A549 (cell line): ENCODE results near the gene HEXD. TPM values are rescaled to one million over a fixed set of nuclear protein-coding genes. Genes with fewer than 3 reads are reported as not detected.
"Not testable (repeated sequence)": the region's sequence is repeated elsewhere in the genome, so short reads cannot be mapped to it uniquely, and the experiment has no call there.

Experiments used
- ATAC-seq, 2 experiments: fragments of 200-7000 bp in 1 of 2; fragments of >200 bp in 1 of 2; cut with Nextera tagmentation in 1 of 2; cut with Tn5 transposase in 1 of 2; 3 replicates each; pipeline versions ENCODE4 v1.8.0 to v1.9.1; 2018 to 2020; ENCODE audit warnings: mild to moderate bottlenecking in 1 of 2, moderate library complexity in 1 of 2
- CTCF ChIA-PET: fragments of 300-600 bp; sonication (Branson Sonifier 250); formaldehyde crosslinking; extraction: SDS; loops from one replicate; lab custom pipeline; 2021; ENCODE audit warnings: antibody characterized with exemption, inconsistent platforms; lab: Yijun Ruan, JAX
- POLR2A ChIA-PET: fragments of 350-600 bp; formaldehyde crosslinking; extraction: SDS; loops from one replicate; lab custom pipeline; 2021; ENCODE audit warnings: antibody characterized with exemption, inconsistent platforms; lab: Yijun Ruan, JAX
- DNase-seq, 2 experiments: peaks; one replicate each; pipeline versions ENCODE4 v3.0.0 to v3.0.0-alpha.2; 2011 to 2016; ENCODE audit warnings: low read depth in 1 of 2, low spot score in 1 of 2
- FAIRE-seq: peaks from 2 replicates; lab custom pipeline; 2011; peaks lifted over from hg19 to GRCh38; lab: Jason Lieb, UNC
- H3K27ac ChIP-seq, 2 experiments: fragments of >200 bp; sonication (Bioruptor Twin); formaldehyde crosslinking; 3 replicates each; pipeline ENCODE4 v1.5.1; 2016 to 2017
- H3K4me1 ChIP-seq: fragments of >200 bp; sonication (Bioruptor Twin); formaldehyde crosslinking; 3 replicates; pipeline ENCODE4 v1.6.1; 2016
- H3K4me2 ChIP-seq: fragments of >200 bp; sonication (Bioruptor Twin); formaldehyde crosslinking; 3 replicates; pipeline ENCODE4 v1.6.1; 2016
- H3K4me3 ChIP-seq: fragments of >200 bp; sonication (Bioruptor Twin); formaldehyde crosslinking; 3 replicates; pipeline ENCODE4 v1.5.1; 2016
- H3K9me3 ChIP-seq: fragments of >200 bp; sonication (Bioruptor Twin); formaldehyde crosslinking; 3 replicates; pipeline ENCODE4 v1.6.1; 2016
- ATOH8 ChIP-seq: fragments of 250-450 bp; sonication (Bioruptor Pico); IDR thresholded peaks from 2 replicates; pipeline ENCODE4 v1.5.0; 2020; ENCODE audit warnings: low read depth, mild to moderate bottlenecking, moderate library complexity
- CHD2 ChIP-seq: fragments of 150-350 bp; IDR thresholded peaks from 2 replicates; pipeline ENCODE4 v1.6.1; 2014; ENCODE audit warnings: low read length; ENCODE audit not compliant: partially characterized antibody
- CHD4 ChIP-seq: fragments of 200-600 bp; sonication (generic); IDR thresholded peaks from 2 replicates; pipeline ENCODE4 v1.6.1; 2016; ENCODE audit warnings: antibody characterized with exemption, mild to moderate bottlenecking, borderline replicate concordance
- ESRRA ChIP-seq: fragments of 150-350 bp; IDR thresholded peaks from 2 replicates; pipeline ENCODE4 v1.6.1; 2014; ENCODE audit warnings: mild to moderate bottlenecking, low read length, borderline replicate concordance
- FOSB ChIP-seq: fragments of 250-450 bp; sonication (Bioruptor Pico); IDR thresholded peaks from 2 replicates; pipeline ENCODE4 v1.5.0; 2020; ENCODE audit warnings: mild to moderate bottlenecking, moderate library complexity
- HEYL ChIP-seq: fragments of 250-450 bp; sonication (Bioruptor Pico); IDR thresholded peaks from 2 replicates; pipeline ENCODE4 v1.8.0; 2021; ENCODE audit warnings: mild to moderate bottlenecking, moderate library complexity
- JUN ChIP-seq, 2 experiments: fragments of >200 bp; sonication (Bioruptor Twin); formaldehyde crosslinking; IDR thresholded peaks; 2 replicates in 1 of 2; 3 replicates in 1 of 2; pipeline ENCODE4 v1.6.1; 2016 to 2017
- KDM1A ChIP-seq: fragments of 200-600 bp; sonication (generic); IDR thresholded peaks from 2 replicates; pipeline ENCODE4 v1.6.1; 2016; ENCODE audit warnings: low read depth, mild to moderate bottlenecking
- NPAS2 ChIP-seq: fragments of 250-450 bp; sonication (Bioruptor Pico); IDR thresholded peaks from 2 replicates; pipeline ENCODE4 v1.8.0; 2022; ENCODE audit warnings: mild to moderate bottlenecking, moderate library complexity, borderline replicate concordance
- POLR2A ChIP-seq: IDR thresholded peaks from 2 replicates; pipeline ENCODE4 v1.6.1; 2012; ENCODE audit warnings: mild to moderate bottlenecking, low read length
- RARB ChIP-seq: fragments of 250-450 bp; sonication (Bioruptor Pico); IDR thresholded peaks from 2 replicates; pipeline ENCODE4 v1.8.0; 2021; ENCODE audit warnings: mild to moderate bottlenecking, moderate library complexity
- SMC3 ChIP-seq: fragments of >200 bp; sonication (Bioruptor Twin); formaldehyde crosslinking; IDR thresholded peaks from 3 replicates; pipeline ENCODE4 v1.6.1; 2018; ENCODE audit warnings: inconsistent platforms
- SREBF2 ChIP-seq: fragments of 450-650 bp; IDR thresholded peaks from 2 replicates; pipeline ENCODE4 v1.6.1; 2014; ENCODE audit warnings: mild to moderate bottlenecking, moderate library complexity
- ZSCAN20 ChIP-seq: fragments of 250-450 bp; sonication (Bioruptor Pico); IDR thresholded peaks from 2 replicates; pipeline ENCODE4 v1.8.0; 2022; ENCODE audit warnings: mild to moderate bottlenecking, moderate library complexity
- WGBS: methylation state at CpG from one replicate; pipeline ENCODE4 v1.1.6; 2017; ENCODE audit errors: missing lambda C conversion rate; 5-methylcytosine and 5-hydroxymethylcytosine counted together
- polyA plus RNA-seq, 4 experiments: library from polyadenylated mRNA; depleted of rRNA in 3 of 4; stranded (reverse); fragments of >200 nt; fragmentation: RNase III in 1 of 4; extraction: RNeasy Plus Mini Kit Qiagen cat#74134 plus additional on column Dnase treatment in 1 of 4; gene quantifications; 2 replicates in 3 of 4; 3 replicates in 1 of 4; pipeline ENCODE4 v1.2.3, GENCODE V29; 2011 to 2017
- TF ChIP-seq, protein P1 (sequence below): IDR thresholded peaks from 2 replicates; pipeline ENCODE4 v1.6.1; 2012; ENCODE audit warnings: low read depth, borderline replicate concordance
- TF ChIP-seq, protein P2 (sequence below): fragments of >200 bp; sonication (Bioruptor Twin); formaldehyde crosslinking; IDR thresholded peaks from 3 replicates; pipeline ENCODE4 v1.6.1; 2016

Gene HEXD
- polyA plus RNA-seq, 2 of the 4 experiments (the other 2 are of a cell fraction) = 18.0 to 19.5 TPM

DNA sequence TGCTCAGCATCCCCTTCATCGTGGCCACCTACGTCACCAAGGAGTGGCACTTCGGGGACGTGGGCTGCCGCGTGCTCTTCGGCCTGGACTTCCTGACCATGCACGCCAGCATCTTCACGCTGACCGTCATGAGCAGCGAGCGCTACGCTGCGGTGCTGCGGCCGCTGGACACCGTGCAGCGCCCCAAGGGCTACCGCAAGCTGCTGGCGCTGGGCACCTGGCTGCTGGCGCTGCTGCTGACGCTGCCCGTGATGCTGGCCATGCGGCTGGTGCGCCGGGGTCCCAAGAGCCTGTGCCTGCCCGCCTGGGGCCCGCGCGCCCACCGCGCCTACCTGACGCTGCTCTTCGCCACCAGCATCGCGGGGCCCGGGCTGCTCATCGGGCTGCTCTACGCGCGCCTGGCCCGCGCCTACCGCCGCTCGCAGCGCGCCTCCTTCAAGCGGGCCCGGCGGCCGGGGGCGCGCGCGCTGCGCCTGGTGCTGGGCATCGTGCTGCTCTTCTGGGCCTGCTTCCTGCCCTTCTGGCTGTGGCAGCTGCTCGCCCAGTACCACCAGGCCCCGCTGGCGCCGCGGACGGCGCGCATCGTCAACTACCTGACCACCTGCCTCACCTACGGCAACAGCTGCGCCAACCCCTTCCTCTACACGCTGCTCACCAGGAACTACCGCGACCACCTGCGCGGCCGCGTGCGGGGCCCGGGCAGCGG, 43.4 kb upstream of the HEXD start:
- TF ChIP-seq HEYL (CRISPR knock-in tag) = no peak
- TF ChIP-seq POLR2A = no peak
- TF ChIP-seq, all 56 proteins: peak for 0
- no peak overlapping the region for H3K4me3 ChIP-seq
- POLR2A ChIA-PET = no interaction called here
- no peaks in the 10 kb centered on the region for H3K9me3 ChIP-seq
- H3K4me1 ChIP-seq = peaks cover 8% of the 10 kb centered on the region; the same call in 1 of the 3 replicates
- CTCF ChIA-PET = interaction anchor here (5.4 kb wide), 1 partner anchor 24 kb away, joined by 45 read pairs; no protein-coding TSS in a partner anchor
- DNase-seq = no peak
- H3K4me2 ChIP-seq = no peak overlapping the region
- no peak for FAIRE-seq
- H3K27ac ChIP-seq = no peak overlapping the region
- 90% methylated on average over 76 of the region's 79 CpGs for WGBS
- ATAC-seq = no peak

- 86% methylated on average over 35 of the region's 46 CpGs for WGBS
- TF ChIP-seq CHD4 (no peak), KDM1A (no peak)
- TF ChIP-seq, protein P1, sequence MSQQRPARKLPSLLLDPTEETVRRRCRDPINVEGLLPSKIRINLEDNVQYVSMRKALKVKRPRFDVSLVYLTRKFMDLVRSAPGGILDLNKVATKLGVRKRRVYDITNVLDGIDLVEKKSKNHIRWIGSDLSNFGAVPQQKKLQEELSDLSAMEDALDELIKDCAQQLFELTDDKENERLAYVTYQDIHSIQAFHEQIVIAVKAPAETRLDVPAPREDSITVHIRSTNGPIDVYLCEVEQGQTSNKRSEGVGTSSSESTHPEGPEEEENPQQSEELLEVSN = no peak
- TF ChIP-seq, protein P2, sequence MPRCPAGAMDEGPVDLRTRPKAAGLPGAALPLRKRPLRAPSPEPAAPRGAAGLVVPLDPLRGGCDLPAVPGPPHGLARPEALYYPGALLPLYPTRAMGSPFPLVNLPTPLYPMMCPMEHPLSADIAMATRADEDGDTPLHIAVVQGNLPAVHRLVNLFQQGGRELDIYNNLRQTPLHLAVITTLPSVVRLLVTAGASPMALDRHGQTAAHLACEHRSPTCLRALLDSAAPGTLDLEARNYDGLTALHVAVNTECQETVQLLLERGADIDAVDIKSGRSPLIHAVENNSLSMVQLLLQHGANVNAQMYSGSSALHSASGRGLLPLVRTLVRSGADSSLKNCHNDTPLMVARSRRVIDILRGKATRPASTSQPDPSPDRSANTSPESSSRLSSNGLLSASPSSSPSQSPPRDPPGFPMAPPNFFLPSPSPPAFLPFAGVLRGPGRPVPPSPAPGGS = no peak
- Histone ChIP-seq H3K4me3 (no peak overlapping the region), H3K4me2 (no peak overlapping the region), H3K27ac (no peak overlapping the region), H3K9me3 (no peaks in the 10 kb centered on the region), H3K4me1 (peaks cover 8% of the 10 kb centered on the region; the same call in 1 of the 3 replicates)
- DNase-seq (no peak), ATAC-seq (peak in 1 of 2 experiments; percentile 6; a peak in 1 of 6 replicates), FAIRE-seq (no peak)
- POLR2A ChIA-PET = no interaction called here
- CTCF ChIA-PET = interaction anchor here (0.8 to 1.1 kb wide), 2 partner anchors 10 to 11 kb away, joined by 3 read pairs; no protein-coding TSS in a partner anchor
Observed at GRCh38 chr17:82375359-82376041, 42.6 kb upstream of the HEXD start.

DNA sequence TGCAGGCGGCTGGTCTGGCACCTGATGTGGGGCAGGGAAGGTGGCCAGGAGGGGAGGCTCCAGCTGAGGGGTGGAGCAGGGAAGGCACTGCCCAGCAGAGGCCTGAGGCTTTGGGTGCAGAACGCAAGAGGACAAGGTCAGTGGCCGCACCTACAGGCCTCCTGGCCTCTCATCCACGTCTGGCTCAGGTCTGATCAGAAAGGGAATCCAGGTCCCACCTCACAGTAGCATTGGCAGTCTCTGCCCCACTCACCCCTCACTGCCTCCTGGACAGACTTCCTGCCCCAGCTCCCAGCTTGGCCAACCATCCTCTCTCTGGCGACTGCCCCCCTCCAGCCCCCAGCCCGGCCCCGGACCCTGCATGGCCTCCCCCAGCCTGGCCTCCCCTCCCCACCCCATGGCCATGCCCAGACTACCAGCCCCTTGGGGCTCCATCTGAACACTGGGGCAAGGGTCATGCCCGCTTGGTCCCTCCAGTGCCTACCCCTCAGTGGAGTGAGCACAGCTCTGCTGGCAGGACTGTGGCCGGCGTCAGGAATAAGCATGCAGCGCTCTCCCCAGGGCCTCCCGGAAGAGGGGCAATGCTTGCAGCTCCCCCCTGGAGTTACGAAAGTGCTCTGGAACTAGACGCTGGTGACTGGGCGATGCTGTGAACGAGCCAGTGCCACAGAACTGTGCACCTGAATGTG, 42.0 kb upstream of the HEXD start:
- H3K4me3 ChIP-seq = no peak overlapping the region
- no peak for FAIRE-seq
- ChIA-PET CTCF (interaction anchor here (0.8 to 1.1 kb wide), 2 partner anchors 9 to 12 kb away, joined by 3 read pairs; no protein-coding TSS in a partner anchor), POLR2A (no interaction called here)
- no peak for TF ChIP-seq ZSCAN20 (CRISPR knock-in tag)
- TF ChIP-seq CHD2 = no peak
- TF ChIP-seq SREBF2 = no peak
- TF ChIP-seq ATOH8 (CRISPR knock-in tag) = no peak
- no peak for TF ChIP-seq FOSB (CRISPR knock-in tag)
- no peak for TF ChIP-seq KDM1A
- no peak for TF ChIP-seq JUN (IDR thresholded peaks at IDR 0.05)
- TF ChIP-seq NPAS2 (CRISPR knock-in tag) = no peak
- TF ChIP-seq SMC3 = no peak
- no peak for TF ChIP-seq ESRRA
- no peak for TF ChIP-seq RARB (CRISPR knock-in tag)
- WGBS = 63% methylated on average over 11 of the region's 16 CpGs
- no peak for DNase-seq
- ATAC-seq = peak; percentile 29 to 33; a peak in 4 of 6 replicates
- no peak overlapping the region for H3K4me2 ChIP-seq
- H3K4me1 ChIP-seq = peaks cover 5% of the 10 kb centered on the region; the same call in 2 of the 3 replicates
- H3K9me3 ChIP-seq = no peaks in the 10 kb centered on the region
- no peak overlapping the region for H3K27ac ChIP-seq

- FAIRE-seq, H3K4me2 ChIP-seq, H3K9me3 ChIP-seq, H3K4me3 ChIP-seq, H3K4me1 ChIP-seq, POLR2A ChIA-PET, ATAC-seq, H3K27ac ChIP-seq, DNase-seq: not testable (repeated sequence)
- 45% methylated on average over 3 of the region's 5 CpGs for WGBS
- CTCF ChIA-PET = interaction anchor here (1.6 kb wide), 1 partner anchor 37 kb away, joined by 10 read pairs; no protein-coding TSS in a partner anchor
Observed at GRCh38 chr17:82377294-82377693, 40.9 kb upstream of the HEXD start.
